DOHH2 (cell line): ENCODE data around the gene DACH1.

Experiments used
- H3F3A ChIP-seq: fragments of 200-600 bp; sonication (generic), shearing (Covaris generic); 2 replicates; pipeline ENCODE4 v1.6.0; 2016; ENCODE audit warnings: antibody characterized with exemption, mild to moderate bottlenecking; ENCODE audit not compliant: control insufficient read depth, insufficient read depth
- H3K27ac ChIP-seq: fragments of 200-600 bp; sonication (generic); 2 replicates; pipeline ENCODE4 v1.5.1; 2014; ENCODE audit warnings: low read depth, mild to moderate bottlenecking, low read length, moderate library complexity
- H3K27me3 ChIP-seq: fragments of 200-600 bp; sonication (generic); 2 replicates; pipeline ENCODE4 v1.6.1; 2014; ENCODE audit warnings: mild to moderate bottlenecking, low read length, mixed read lengths; ENCODE audit not compliant: control insufficient read depth
- H3K36me3 ChIP-seq: fragments of 200-600 bp; sonication (generic); 2 replicates; pipeline ENCODE4 v1.6.1; 2014; ENCODE audit warnings: mild to moderate bottlenecking, low read length, moderate library complexity, mixed read lengths; ENCODE audit not compliant: control insufficient read depth
- H3K4me1 ChIP-seq: fragments of 200-600 bp; sonication (generic); 2 replicates; pipeline ENCODE4 v1.6.1; 2014; ENCODE audit warnings: mild to moderate bottlenecking, low read length, mixed read lengths; ENCODE audit not compliant: control insufficient read depth
- H3K4me2 ChIP-seq: fragments of 200-600 bp; sonication (generic); 2 replicates; pipeline ENCODE4 v1.6.0; 2014; ENCODE audit warnings: mild to moderate bottlenecking, low read length, moderate library complexity
- H3K4me3 ChIP-seq: fragments of 200-600 bp; sonication (generic); 2 replicates; pipeline ENCODE4 v1.5.1; 2014; ENCODE audit warnings: mild to moderate bottlenecking, low read length, mixed read lengths
- H3K79me2 ChIP-seq: fragments of 200-600 bp; sonication (generic); 2 replicates; pipeline ENCODE4 v1.6.1; 2014; ENCODE audit warnings: mild to moderate bottlenecking, low read length, mixed read lengths; ENCODE audit not compliant: control insufficient read depth
- H3K9me2 ChIP-seq: fragments of 200-600 bp; sonication (generic); replicated peaks from 2 replicates; pipeline ENCODE4 v1.6.1; 2014; ENCODE audit warnings: mild to moderate bottlenecking, low read length, mixed read lengths; ENCODE audit not compliant: control insufficient read depth
- H3K9me3 ChIP-seq: fragments of 200-600 bp; sonication (generic); 2 replicates; pipeline ENCODE4 v1.6.1; 2014; ENCODE audit warnings: antibody characterized with exemption, low read length, mixed read lengths; ENCODE audit not compliant: control insufficient read depth, insufficient read depth
- H4K20me1 ChIP-seq: fragments of 200-600 bp; sonication (generic); 2 replicates; pipeline ENCODE4 v1.6.0; 2014; ENCODE audit warnings: low read depth, mild to moderate bottlenecking, antibody characterized with exemption, low read length, moderate library complexity; ENCODE audit not compliant: control insufficient read depth, insufficient read depth
- CTCF ChIP-seq: fragments of 200-600 bp; sonication (generic); IDR thresholded peaks from one replicate; pipeline ENCODE4 v1.5.1; 2014; ENCODE audit warnings: antibody characterized with exemption, mild to moderate bottlenecking, low read depth, low read length; ENCODE audit not compliant: poor library complexity, severe bottlenecking
- EZH2phosphoT487 ChIP-seq: fragments of 200-600 bp; sonication (generic); IDR thresholded peaks from 2 replicates; pipeline ENCODE4 v1.6.1; 2017; ENCODE audit warnings: borderline replicate concordance, mild to moderate bottlenecking, antibody characterized with exemption, low read length, moderate library complexity, mixed read lengths

DACH1 gene

GRCh38 chr13:71701741-71702140, 165.3 kb downstream of the DACH1 start:
- Histone ChIP-seq H3K4me3 (no peak overlapping the region), H3K79me2 (no peaks in the 10 kb centered on the region), H3K4me2 (no peak overlapping the region), H4K20me1 (no peaks in the 10 kb centered on the region), H3K27ac (no peak overlapping the region), H3K9me3 (no peaks in the 10 kb centered on the region), H3K36me3 (no peaks in the 10 kb centered on the region), H3K27me3 (no peaks in the 10 kb centered on the region), H3K4me1 (no peaks in the 10 kb centered on the region), H3F3A (no peaks in the 10 kb centered on the region), H3K9me2 (no peaks in the 10 kb centered on the region)
- TF ChIP-seq CTCF (no peak), EZH2phosphoT487 (no peak)

DNA sequence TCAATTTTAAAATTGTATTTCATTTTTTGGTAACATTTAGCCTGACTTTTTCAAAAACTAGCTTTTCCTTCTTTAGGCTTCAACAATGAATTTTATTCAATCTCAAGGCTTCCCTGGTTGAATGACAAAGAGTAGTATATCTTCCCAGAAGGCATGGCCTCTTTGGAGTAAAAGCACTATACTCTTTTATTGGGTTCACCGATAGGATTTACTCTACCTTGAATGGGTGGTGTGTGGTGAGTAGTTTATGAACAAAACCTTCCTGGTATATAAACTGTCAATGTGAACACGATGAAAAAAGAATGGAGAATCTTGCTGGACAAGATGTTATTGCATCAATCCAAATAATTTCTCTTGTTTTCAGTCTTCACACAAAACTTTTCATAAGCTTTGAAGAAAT, 167.7 kb downstream of the DACH1 start:
- TF ChIP-seq CTCF = no peak
- no peak for TF ChIP-seq EZH2phosphoT487
- no peak overlapping the region for H3K4me3 ChIP-seq
- no peaks in the 10 kb centered on the region for H3K9me2 ChIP-seq
- no peaks in the 10 kb centered on the region for H3K4me1 ChIP-seq
- no peak overlapping the region for H3K4me2 ChIP-seq
- no peaks in the 10 kb centered on the region for H3K27me3 ChIP-seq
- H3F3A ChIP-seq = no peaks in the 10 kb centered on the region
- no peaks in the 10 kb centered on the region for H3K79me2 ChIP-seq
- no peaks in the 10 kb centered on the region for H3K36me3 ChIP-seq
- H3K9me3 ChIP-seq = no peaks in the 10 kb centered on the region
- no peaks in the 10 kb centered on the region for H4K20me1 ChIP-seq
- H3K27ac ChIP-seq = no peak overlapping the region

DNA sequence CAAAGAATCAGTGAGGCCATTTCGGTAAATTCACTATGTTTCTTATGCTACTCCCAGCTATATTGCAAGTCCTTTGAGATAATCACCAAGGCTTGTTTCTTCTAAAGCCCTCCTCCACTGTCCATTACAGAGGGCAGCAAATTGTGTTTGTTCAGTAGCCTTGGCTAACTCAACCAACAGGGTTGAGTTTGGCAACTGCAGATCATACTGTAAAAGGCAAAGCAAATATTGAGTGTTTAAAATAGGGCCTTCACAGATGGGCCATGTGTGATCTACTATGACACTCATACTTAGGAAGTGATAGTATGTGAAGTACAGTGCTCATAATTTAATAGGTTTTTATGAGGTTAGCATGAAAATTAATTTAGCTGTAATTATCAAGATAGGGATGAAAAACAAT, 171.3 kb downstream of the DACH1 start:
- no peaks in the 10 kb centered on the region for H3K9me2 ChIP-seq
- H3K27ac ChIP-seq = no peak overlapping the region
- H3K36me3 ChIP-seq = no peaks in the 10 kb centered on the region
- H3F3A ChIP-seq = no peaks in the 10 kb centered on the region
- no peak overlapping the region for H3K4me3 ChIP-seq
- H3K9me3 ChIP-seq = no peaks in the 10 kb centered on the region
- no peaks in the 10 kb centered on the region for H3K4me1 ChIP-seq
- no peaks in the 10 kb centered on the region for H4K20me1 ChIP-seq
- no peak overlapping the region for H3K4me2 ChIP-seq
- no peaks in the 10 kb centered on the region for H3K79me2 ChIP-seq
- TF ChIP-seq EZH2phosphoT487 = no peak
- no peak for TF ChIP-seq CTCF
- no peaks in the 10 kb centered on the region for H3K27me3 ChIP-seq

GRCh38 chr13:71685072-71685471, 181.9 kb downstream of the DACH1 start:
- Histone ChIP-seq H3K4me1 (no peaks in the 10 kb centered on the region), H3K36me3 (no peaks in the 10 kb centered on the region), H3F3A (no peaks in the 10 kb centered on the region), H3K79me2 (no peaks in the 10 kb centered on the region), H3K4me3 (no peak overlapping the region), H3K9me3 (no peaks in the 10 kb centered on the region), H4K20me1 (no peaks in the 10 kb centered on the region), H3K9me2 (no peaks in the 10 kb centered on the region), H3K4me2 (no peak overlapping the region), H3K27me3 (no peaks in the 10 kb centered on the region), H3K27ac (no peak overlapping the region)
- no peak for TF ChIP-seq CTCF
- no peak for TF ChIP-seq EZH2phosphoT487
